ENCODE results near the gene PDZD4. TPM values are rescaled to one million over a fixed set of nuclear protein-coding genes. Genes with fewer than 3 reads are reported as not detected.

The PDZD4 gene, protein sequence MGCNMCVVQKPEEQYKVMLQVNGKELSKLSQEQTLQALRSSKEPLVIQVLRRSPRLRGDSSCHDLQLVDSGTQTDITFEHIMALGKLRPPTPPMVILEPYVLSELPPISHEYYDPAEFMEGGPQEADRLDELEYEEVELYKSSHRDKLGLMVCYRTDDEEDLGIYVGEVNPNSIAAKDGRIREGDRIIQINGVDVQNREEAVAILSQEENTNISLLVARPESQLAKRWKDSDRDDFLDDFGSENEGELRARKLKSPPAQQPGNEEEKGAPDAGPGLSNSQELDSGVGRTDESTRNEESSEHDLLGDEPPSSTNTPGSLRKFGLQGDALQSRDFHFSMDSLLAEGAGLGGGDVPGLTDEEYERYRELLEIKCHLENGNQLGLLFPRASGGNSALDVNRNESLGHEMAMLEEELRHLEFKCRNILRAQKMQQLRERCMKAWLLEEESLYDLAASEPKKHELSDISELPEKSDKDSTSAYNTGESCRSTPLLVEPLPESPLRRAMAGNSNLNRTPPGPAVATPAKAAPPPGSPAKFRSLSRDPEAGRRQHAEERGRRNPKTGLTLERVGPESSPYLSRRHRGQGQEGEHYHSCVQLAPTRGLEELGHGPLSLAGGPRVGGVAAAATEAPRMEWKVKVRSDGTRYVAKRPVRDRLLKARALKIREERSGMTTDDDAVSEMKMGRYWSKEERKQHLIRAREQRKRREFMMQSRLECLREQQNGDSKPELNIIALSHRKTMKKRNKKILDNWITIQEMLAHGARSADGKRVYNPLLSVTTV
- total RNA-seq (2012; rRNA removed) (under 0.01 and 0.28 TPM in 2 replicates), polyA plus RNA-seq (2012; rRNA removed) (0.34 and 0.38 TPM in 2 replicates), Bru-seq, nascent RNA (percentile 11 among the genes with signal in this experiment), BruChase-seq, experiment 1, labeled RNA remaining after a 6-hour chase (percentile 9 among the genes with signal in this experiment), BruChase-seq, experiment 2, labeled RNA remaining after a 2-hour chase (percentile 18 among the genes with signal in this experiment)
- 0.21 and 0.30 TPM in 2 replicates for polyA plus RNA-seq (2012; cell fraction: cytosol; rRNA removed)
- polyA plus RNA-seq (2012; cell fraction: nucleus; rRNA removed; ENCODE audit: low replicate concordance) = 1.8 and 2.2 TPM in 2 replicates
- long read RNA-seq = 0 reads

DNA sequence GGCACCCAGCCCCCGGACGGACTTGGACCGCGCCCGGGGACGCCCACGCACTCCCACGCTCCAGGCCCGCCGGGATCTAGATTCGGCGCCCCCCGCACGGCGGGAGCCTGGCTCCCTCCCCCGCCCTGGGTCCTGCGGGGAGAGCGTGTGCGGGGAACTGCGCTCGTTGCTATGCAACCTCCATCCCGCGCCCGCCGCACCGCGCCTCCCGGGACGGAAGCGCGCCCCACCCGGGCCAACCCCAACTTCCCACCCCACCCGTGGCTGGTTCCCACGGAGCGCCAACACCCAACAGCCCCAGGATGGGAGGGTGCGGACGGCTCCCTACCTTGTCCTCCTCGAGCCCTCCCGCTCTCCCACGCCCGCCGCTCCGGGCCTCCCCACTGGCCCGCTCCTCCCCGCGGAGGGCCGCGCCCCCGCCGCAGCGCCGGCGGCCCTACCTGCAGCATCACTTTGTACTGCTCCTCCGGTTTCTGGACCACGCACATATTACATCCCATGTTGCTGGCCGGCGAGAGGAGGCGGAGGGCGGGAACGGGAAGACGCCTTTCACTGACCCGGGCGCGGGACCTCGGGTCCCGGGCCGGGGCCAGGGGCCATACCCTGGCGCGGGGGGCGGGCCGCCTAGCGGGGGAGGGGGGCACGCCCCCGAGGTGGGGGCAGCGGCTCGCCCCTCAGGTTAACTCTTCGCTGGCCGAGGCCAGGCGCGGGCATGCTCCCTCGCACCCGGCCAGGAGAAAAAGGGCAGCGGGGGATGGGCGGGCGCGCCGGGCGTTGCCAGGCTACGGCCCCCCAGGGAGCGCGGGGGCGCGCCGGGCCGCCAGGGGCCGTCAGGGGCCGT is at the start of gene PDZD4:
Gene PDZD4, minus strand, starts transcription at position 746 of the 841 bp plus-strand sequence. Its CDS starts 246 bp downstream, at position 500.
- no peak within 1 kb of the TSS for H3K27ac ChIP-seq (ENCODE audit: insufficient read depth, low read length)
- ChIA-PET CTCF (no interaction called here), POLR2A (ENCODE audit: unreplicated experiment) (no interaction called here)
- no peak within 1 kb of the TSS for H3K14ac ChIP-seq (replicated peaks; ENCODE audit: low read depth, low read length)
- H3K79me1 ChIP-seq (ENCODE audit: low read depth in 1 of 2, low read length in 2 of 2) = no peaks in the 10 kb centered on the region
- H3K4me1 ChIP-seq (ENCODE audit: control insufficient read depth, insufficient read depth, low read length) = no peaks in the 10 kb centered on the region
- no peak within 1 kb of the TSS for H3K56ac ChIP-seq (ENCODE audit: extremely low read depth, insufficient read depth, low read length)
- H3K9ac ChIP-seq (ENCODE audit: low read depth, low read length) = no peak within 1 kb of the TSS
- DNase-seq (no peak), ATAC-seq (ENCODE audit: low read depth) (peak; percentile 21; the same call in 1 of the 2 replicates)
- no peak within 1 kb of the TSS for H2BK15ac ChIP-seq (ENCODE audit: low read depth, low read length)
- no peaks in the 10 kb centered on the region for H3K36me3 ChIP-seq (ENCODE audit: control insufficient read depth, insufficient read depth, low read length)
- in situ Hi-C loops (cut with MboI; ENCODE audit: low sequenced_read_pairs) (no loop called here), dilution Hi-C loops (cut with HindIII; ENCODE audit: low sequenced_read_pairs, unreplicated experiment) (no loop called here), intact Hi-C loops (cut with micrococcal nuclease) (loop anchor here (2.0 kb wide), 1 partner anchor 71 kb away; no protein-coding TSS in a partner anchor)
- 24% methylated on average over 19 of the region's 97 CpGs; no CpG with 5 or more reads in 1 of the 2 experiments for WGBS, 2 experiments (ENCODE audit: extremely low coverage in 2 of 2, insufficient read length in 1 of 2)
- peak within 1 kb of the TSS; percentile 32 for H2AFZ ChIP-seq (replicated peaks; ENCODE audit: low read length, poor library complexity)
- peaks cover 53% of the 10 kb centered on the region for H3K27me3 ChIP-seq (ENCODE audit: control insufficient read depth, insufficient read depth, low read length)
- no peak within 1 kb of the TSS for H2AK9ac ChIP-seq (replicated peaks; ENCODE audit: low read depth, low read length, poor library complexity)
- H3K4me3 ChIP-seq (ENCODE audit: insufficient read depth, low read depth, low read length) = no peak within 1 kb of the TSS; the same call in 1 of the 2 replicates
- no peaks in the 10 kb centered on the region for H3K9me1 ChIP-seq (ENCODE audit: insufficient read depth, low read length)
- H4K20me1 ChIP-seq (ENCODE audit: insufficient read depth, low read length) = no peaks in the 10 kb centered on the region; the same call in 1 of the 2 replicates
- no peak within 1 kb of the TSS for H2BK120ac ChIP-seq (ENCODE audit: low read depth, low read length)
- peaks cover 18% of the 10 kb centered on the region; the same call in 1 of the 2 replicates for H3K9me3 ChIP-seq (ENCODE audit: control insufficient read depth, insufficient read depth, low read length)
- H4K91ac ChIP-seq (ENCODE audit: insufficient read depth, low read depth, low read length) = no peak within 1 kb of the TSS
- H3K4me2 ChIP-seq (ENCODE audit: low read depth, low read length) = no peak within 1 kb of the TSS; the same call in 1 of the 2 replicates
- no peak within 1 kb of the TSS for H2AK5ac ChIP-seq (ENCODE audit: low read depth, low read length)
- no peak within 1 kb of the TSS for H2BK5ac ChIP-seq (ENCODE audit: low read depth, low read length, poor library complexity, severe bottlenecking)
- BruUV-seq (replicated peaks) = no TSS peak
- H2BK20ac ChIP-seq (ENCODE audit: low read depth, low read length) = no peak within 1 kb of the TSS
- no peak within 1 kb of the TSS for H4K5ac ChIP-seq (ENCODE audit: low read depth, low read length)
- no peak within 1 kb of the TSS for H3K4ac ChIP-seq (ENCODE audit: low read depth, low read length)
- no peak within 1 kb of the TSS for H3K18ac ChIP-seq (ENCODE audit: low read depth, low read length)
- no peak within 1 kb of the TSS for H4K8ac ChIP-seq (ENCODE audit: low read depth in 2 of 2, low read length in 2 of 2)
- H3K23ac ChIP-seq (ENCODE audit: low read depth, low read length) = no peak within 1 kb of the TSS
- no peak for TF ChIP-seq MXI1 (IDR thresholded peaks at IDR 0.05; ENCODE audit: borderline replicate concordance, low read depth, low read length)
- TF ChIP-seq NFE2L2 (IDR thresholded peaks at IDR 0.05; ENCODE audit: low read depth, low read length) = no peak
- no peak for TF ChIP-seq MAZ (IDR thresholded peaks at IDR 0.05; ENCODE audit: borderline replicate concordance, low read depth, low read length)
- TF ChIP-seq RFX5 (IDR thresholded peaks at IDR 0.05; ENCODE audit: low read depth, low read length) = no peak
- no peak for TF ChIP-seq CEBPB (IDR thresholded peaks at IDR 0.05; ENCODE audit: low read depth, low read length)
- no peak for TF ChIP-seq FOS (IDR thresholded peaks at IDR 0.05; ENCODE audit: low read depth, low read length)
- TF ChIP-seq, protein P1, sequence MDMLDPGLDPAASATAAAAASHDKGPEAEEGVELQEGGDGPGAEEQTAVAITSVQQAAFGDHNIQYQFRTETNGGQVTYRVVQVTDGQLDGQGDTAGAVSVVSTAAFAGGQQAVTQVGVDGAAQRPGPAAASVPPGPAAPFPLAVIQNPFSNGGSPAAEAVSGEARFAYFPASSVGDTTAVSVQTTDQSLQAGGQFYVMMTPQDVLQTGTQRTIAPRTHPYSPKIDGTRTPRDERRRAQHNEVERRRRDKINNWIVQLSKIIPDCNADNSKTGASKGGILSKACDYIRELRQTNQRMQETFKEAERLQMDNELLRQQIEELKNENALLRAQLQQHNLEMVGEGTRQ (IDR thresholded peaks at IDR 0.05; ENCODE audit: low read depth, low read length) = no peak
- TF ChIP-seq SMC3 (IDR thresholded peaks at IDR 0.05; ENCODE audit: low read depth, low read length) = no peak
- TF ChIP-seq MAFK (IDR thresholded peaks at IDR 0.05; ENCODE audit: low read depth, low read length) = no peak
- no peak for TF ChIP-seq RAD21 (IDR thresholded peaks at IDR 0.05; ENCODE audit: low read length)
- TF ChIP-seq, protein P2, sequence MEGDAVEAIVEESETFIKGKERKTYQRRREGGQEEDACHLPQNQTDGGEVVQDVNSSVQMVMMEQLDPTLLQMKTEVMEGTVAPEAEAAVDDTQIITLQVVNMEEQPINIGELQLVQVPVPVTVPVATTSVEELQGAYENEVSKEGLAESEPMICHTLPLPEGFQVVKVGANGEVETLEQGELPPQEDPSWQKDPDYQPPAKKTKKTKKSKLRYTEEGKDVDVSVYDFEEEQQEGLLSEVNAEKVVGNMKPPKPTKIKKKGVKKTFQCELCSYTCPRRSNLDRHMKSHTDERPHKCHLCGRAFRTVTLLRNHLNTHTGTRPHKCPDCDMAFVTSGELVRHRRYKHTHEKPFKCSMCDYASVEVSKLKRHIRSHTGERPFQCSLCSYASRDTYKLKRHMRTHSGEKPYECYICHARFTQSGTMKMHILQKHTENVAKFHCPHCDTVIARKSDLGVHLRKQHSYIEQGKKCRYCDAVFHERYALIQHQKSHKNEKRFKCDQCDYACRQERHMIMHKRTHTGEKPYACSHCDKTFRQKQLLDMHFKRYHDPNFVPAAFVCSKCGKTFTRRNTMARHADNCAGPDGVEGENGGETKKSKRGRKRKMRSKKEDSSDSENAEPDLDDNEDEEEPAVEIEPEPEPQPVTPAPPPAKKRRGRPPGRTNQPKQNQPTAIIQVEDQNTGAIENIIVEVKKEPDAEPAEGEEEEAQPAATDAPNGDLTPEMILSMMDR (conservative IDR thresholded peaks at IDR 0.05; ENCODE audit: low read depth, low read length) = no peak

Measured in IMR-90 (cell line).